22Rv1 (cell line): Measurements from ENCODE around the gene SEC61A2.

Experiments used
- H3K27ac ChIP-seq: fragments of 450-650 bp; 2 replicates; pipeline ENCODE4 v1.5.1; 2017
- CTCF ChIP-seq: fragments of 450-650 bp; IDR thresholded peaks from 2 replicates; pipeline ENCODE4 v1.5.1; 2017; ENCODE audit warnings: mild to moderate bottlenecking
- ZFX ChIP-seq: fragments of 450-650 bp; IDR thresholded peaks from 2 replicates; pipeline ENCODE4 v1.6.1; 2017; ENCODE audit warnings: antibody characterized with exemption, borderline replicate concordance

Gene SEC61A2

GRCh38 chr10:12208460-12208859 lies 79.0 kb downstream of the SEC61A2 start:
- no peak overlapping the region for H3K27ac ChIP-seq
- TF ChIP-seq ZFX (no peak), CTCF (no peak)

GRCh38 chr10:12212454-12212853 lies 83.0 kb downstream of the SEC61A2 start:
- no peak overlapping the region for H3K27ac ChIP-seq

GRCh38 chr10:12213621-12214020 lies 84.1 kb downstream of the SEC61A2 start:
- TF ChIP-seq CTCF, result no peak
- no peak overlapping the region for H3K27ac ChIP-seq

More at GRCh38 chr10:12212454-12212853, 83.0 kb downstream of the SEC61A2 start:
- no peak for TF ChIP-seq ZFX
- TF ChIP-seq CTCF, result no peak

GRCh38 chr10:12214093-12214492 lies 84.6 kb downstream of the SEC61A2 start:
- TF ChIP-seq ZFX (no peak), CTCF (no peak)
- no peak overlapping the region for H3K27ac ChIP-seq

- TF ChIP-seq ZFX (no peak), CTCF (peak; percentile 86)
- H3K27ac ChIP-seq, result no peak overlapping the region
Measured at GRCh38 chr10:12214763-12215218, 85.3 kb downstream of the SEC61A2 start.
